IMR-90 (cell line): ENCODE data around the gene SLC37A3. TPM values are rescaled to one million over a fixed set of nuclear protein-coding genes. Genes with fewer than 3 reads are reported as not detected.

Source experiments
- ATAC-seq: fragments of 200-7000 bp; cut with Tn5 transposase; 2 replicates; pipeline ENCODE4 v1.9.1; 2020; ENCODE audit warnings: low read depth, mild to moderate bottlenecking, moderate library complexity
- BruUV-seq: library from RNA; stranded (reverse); fragments of 400-500 nt; replicated peaks from 2 replicates; lab custom pipeline; 2021; lab: Mats Ljungman, UMichigan
- CTCF ChIA-PET: fragments of 300-600 bp; formaldehyde crosslinking; extraction: SDS; loops from one replicate; lab custom pipeline; 2021; ENCODE audit warnings: antibody characterized with exemption; lab: Yijun Ruan, JAX
- POLR2A ChIA-PET: fragments of 300-600 bp; sonication (Branson Sonifier 250); formaldehyde crosslinking; loops from one replicate; lab custom pipeline; 2022; ENCODE audit warnings: antibody characterized with exemption; ENCODE audit not compliant: unreplicated experiment; lab: Charles Lee
- DNase-seq: peaks from one replicate; pipeline ENCODE4 v3.0.0; 2013
- H2AFZ ChIP-seq: replicated peaks from 2 replicates; pipeline ENCODE3; 2013; ENCODE audit warnings: low read length, mild to moderate bottlenecking; ENCODE audit not compliant: poor library complexity
- H2AK5ac ChIP-seq: 2 replicates; pipeline ENCODE4 v1.6.1; 2013; ENCODE audit warnings: low read depth, low read length, inconsistent platforms
- H2AK9ac ChIP-seq: replicated peaks from 2 replicates; pipeline ENCODE3; 2013; ENCODE audit warnings: mild to moderate bottlenecking, low read depth, low read length, moderate library complexity; ENCODE audit not compliant: poor library complexity
- H2BK120ac ChIP-seq: 2 replicates; pipeline ENCODE4 v1.6.1; 2013; ENCODE audit warnings: low read depth, low read length, inconsistent platforms
- H2BK15ac ChIP-seq: 3 replicates; pipeline ENCODE4 v1.6.1; 2013; ENCODE audit warnings: low read depth, low read length, inconsistent platforms
- H2BK20ac ChIP-seq: 2 replicates; pipeline ENCODE4 v1.6.1; 2013; ENCODE audit warnings: low read depth, mild to moderate bottlenecking, inconsistent platforms, low read length, moderate library complexity
- H2BK5ac ChIP-seq: 2 replicates; pipeline ENCODE4 v1.6.1; 2013; ENCODE audit warnings: mild to moderate bottlenecking, low read depth, low read length, inconsistent platforms; ENCODE audit not compliant: poor library complexity, severe bottlenecking
- H3K14ac ChIP-seq: replicated peaks from 2 replicates; pipeline ENCODE4 v1.6.1; 2013; ENCODE audit warnings: low read depth, low read length, inconsistent platforms
- H3K18ac ChIP-seq: 2 replicates; pipeline ENCODE4 v1.6.1; 2013; ENCODE audit warnings: low read depth, low read length, control low read depth
- H3K23ac ChIP-seq: 2 replicates; pipeline ENCODE4 v1.6.1; 2013; ENCODE audit warnings: low read depth, low read length, inconsistent platforms
- H3K27ac ChIP-seq: 2 replicates; pipeline ENCODE4 v1.5.1; 2013; ENCODE audit warnings: mild to moderate bottlenecking, control low read depth, low read length; ENCODE audit not compliant: insufficient read depth
- H3K27me3 ChIP-seq: 2 replicates; pipeline ENCODE4 v1.6.1; 2013; ENCODE audit warnings: low read length; ENCODE audit not compliant: control insufficient read depth, insufficient read depth
- H3K36me3 ChIP-seq: 2 replicates; pipeline ENCODE4 v1.6.1; 2013; ENCODE audit warnings: low read length, mixed read lengths; ENCODE audit not compliant: control insufficient read depth, insufficient read depth
- H3K4ac ChIP-seq: 2 replicates; pipeline ENCODE4 v1.6.1; 2013; ENCODE audit warnings: low read depth, low read length, inconsistent platforms
- H3K4me1 ChIP-seq: 2 replicates; pipeline ENCODE4 v1.6.1; 2013; ENCODE audit warnings: low read length, mixed read lengths; ENCODE audit not compliant: control insufficient read depth, insufficient read depth
- H3K4me2 ChIP-seq: 2 replicates; pipeline ENCODE4 v1.6.1; 2013; ENCODE audit warnings: low read depth, mild to moderate bottlenecking, control low read depth, low read length, moderate library complexity
- H3K4me3 ChIP-seq: 2 replicates; pipeline ENCODE4 v1.5.1; 2013; ENCODE audit warnings: low read depth, mild to moderate bottlenecking, control low read depth, low read length, moderate library complexity; ENCODE audit not compliant: insufficient read depth
- H3K56ac ChIP-seq: 2 replicates; pipeline ENCODE4 v1.6.1; 2013; ENCODE audit warnings: low read length, inconsistent platforms; ENCODE audit not compliant: insufficient read depth; ENCODE audit errors: extremely low read depth
- H3K79me1 ChIP-seq, 2 experiments: 2 replicates each; pipeline ENCODE4 v1.6.1; 2013; ENCODE audit warnings: low read length in 2 of 2, inconsistent platforms in 1 of 2, low read depth in 1 of 2
- H3K9ac ChIP-seq: 2 replicates; pipeline ENCODE4 v1.6.1; 2013; ENCODE audit warnings: low read depth, low read length, control low read depth
- H3K9me1 ChIP-seq: 2 replicates; pipeline ENCODE4 v1.6.1; 2013; ENCODE audit warnings: low read length, inconsistent platforms; ENCODE audit not compliant: insufficient read depth
- H3K9me3 ChIP-seq: 2 replicates; pipeline ENCODE4 v1.6.1; 2013; ENCODE audit warnings: low read length; ENCODE audit not compliant: control insufficient read depth, insufficient read depth
- H4K20me1 ChIP-seq: 2 replicates; pipeline ENCODE4 v1.6.1; 2013; ENCODE audit warnings: low read length, inconsistent platforms; ENCODE audit not compliant: insufficient read depth
- H4K5ac ChIP-seq: 2 replicates; pipeline ENCODE4 v1.6.1; 2013; ENCODE audit warnings: mild to moderate bottlenecking, low read depth, low read length, control low read depth
- H4K8ac ChIP-seq, 2 experiments: 2 replicates each; pipeline ENCODE4 v1.6.1; 2013; ENCODE audit warnings: low read depth in 2 of 2, low read length in 2 of 2, control low read depth in 1 of 2, inconsistent platforms in 1 of 2
- H4K91ac ChIP-seq: 2 replicates; pipeline ENCODE4 v1.6.1; 2013; ENCODE audit warnings: low read depth, low read length, inconsistent platforms; ENCODE audit not compliant: insufficient read depth
- BHLHE40 ChIP-seq: fragments of 150-350 bp; IDR thresholded peaks from 2 replicates; pipeline ENCODE4 v1.6.1; 2016; ENCODE audit warnings: mild to moderate bottlenecking, low read depth, low read length
- CEBPB ChIP-seq: IDR thresholded peaks from 2 replicates; pipeline ENCODE4 v1.6.1; 2012; ENCODE audit warnings: low read depth, low read length, improper control_type of control experiment
- CHD1 ChIP-seq: IDR thresholded peaks from 2 replicates; pipeline ENCODE4 v1.6.1; 2012; ENCODE audit warnings: low read depth, low read length, improper control_type of control experiment
- CTCF ChIP-seq: conservative IDR thresholded peaks from 2 replicates; pipeline ENCODE4 v1.5.1; 2012; ENCODE audit warnings: mild to moderate bottlenecking, low read depth, low read length, improper control_type of control experiment
- FOS ChIP-seq: fragments of 150-350 bp; IDR thresholded peaks from 2 replicates; pipeline ENCODE4 v1.6.1; 2016; ENCODE audit warnings: low read depth, low read length
- MAFK ChIP-seq: IDR thresholded peaks from 2 replicates; pipeline ENCODE4 v1.6.1; 2012; ENCODE audit warnings: low read depth, low read length, improper control_type of control experiment
- MAZ ChIP-seq: IDR thresholded peaks from 2 replicates; pipeline ENCODE4 v1.6.1; 2012; ENCODE audit warnings: low read depth, mild to moderate bottlenecking, low read length, improper control_type of control experiment, moderate library complexity, borderline replicate concordance
- MXI1 ChIP-seq: IDR thresholded peaks from 2 replicates; pipeline ENCODE4 v1.6.1; 2012; ENCODE audit warnings: low read depth, mild to moderate bottlenecking, low read length, moderate library complexity, borderline replicate concordance
- NFE2L2 ChIP-seq: fragments of 150-350 bp; IDR thresholded peaks from 2 replicates; pipeline ENCODE4 v1.6.1; 2016; ENCODE audit warnings: low read depth, mild to moderate bottlenecking, low read length
- POLR2A ChIP-seq: IDR thresholded peaks from 2 replicates; pipeline ENCODE4 v1.6.1; 2012; ENCODE audit warnings: mild to moderate bottlenecking, low read depth, low read length
- RAD21 ChIP-seq: IDR thresholded peaks from 2 replicates; pipeline ENCODE4 v1.6.1; 2012; ENCODE audit warnings: low read length, improper control_type of control experiment
- RCOR1 ChIP-seq: IDR thresholded peaks from 2 replicates; pipeline ENCODE4 v1.6.1; 2012; ENCODE audit warnings: mild to moderate bottlenecking, low read length, improper control_type of control experiment; ENCODE audit not compliant: insufficient replicate concordance
- RFX5 ChIP-seq: IDR thresholded peaks from 2 replicates; pipeline ENCODE4 v1.8.0; 2012; ENCODE audit warnings: low read depth, mild to moderate bottlenecking, low read length, moderate library complexity
- SMC3 ChIP-seq: fragments of 150-350 bp; IDR thresholded peaks from 2 replicates; pipeline ENCODE4 v1.6.1; 2016; ENCODE audit warnings: low read depth, mild to moderate bottlenecking, antibody characterized with exemption, low read length, moderate library complexity
- WGBS, 2 experiments: methylation state at CpG; one replicate each; pipeline versions ENCODE4 v1.1.5 to v1.1.7; 2013; ENCODE audit warnings: missing lambda C conversion rate in 2 of 2; ENCODE audit not compliant: insufficient read length in 1 of 2; ENCODE audit errors: extremely low coverage in 2 of 2; 5-methylcytosine and 5-hydroxymethylcytosine counted together
- dilution Hi-C: fragments of 300-500 bp; cut with HindIII; formaldehyde crosslinking; loops from one replicate; pipeline ENCODE4 v1.14.3; 2018; ENCODE audit warnings: low sequenced_read_pairs; ENCODE audit not compliant: unreplicated experiment
- in situ Hi-C: fragments of 300-500 bp; cut with MboI; formaldehyde crosslinking; loops from 3 replicates; pipeline ENCODE4 v1.14.3; 2019; ENCODE audit warnings: low sequenced_read_pairs, inconsistent platforms, mixed read lengths
- intact Hi-C: fragments of 100-400 bp; cut with micrococcal nuclease; formaldehyde crosslinking; loops from 2 replicates; pipeline ENCODE4 v1.10.0; 2022
- polyA plus RNA-seq, 3 experiments: library from polyadenylated mRNA; depleted of rRNA; stranded (reverse); fragments of >200 nt; gene quantifications; 2 replicates each; pipeline ENCODE4 v1.2.3, GENCODE V29; 2012; ENCODE audit warnings: low replicate concordance in 1 of 3
- total RNA-seq: library from RNA; depleted of rRNA; stranded (reverse); fragments of >200 nt; gene quantifications from 2 replicates; pipeline ENCODE4 v1.2.3, GENCODE V29; 2012

SLC37A3 gene
- total and polyA plus RNA-seq, 2 of the 4 experiments (the other 2 are of a cell fraction): 43.2 to 45.3 TPM

GRCh38 chr7:140324714-140325113, 73.6 kb downstream of the SLC37A3 start:
- CTCF ChIA-PET: interaction anchor here (1.2 kb wide), 1 partner anchor 319 kb away, joined by 4 read pairs; no protein-coding TSS in a partner anchor
- in situ Hi-C loops: loop anchor here (10.0 kb wide), 1 partner anchor 150 kb away; the partner anchor contains the start of gene KDM7A

More at GRCh38 chr7:140324714-140325113, 73.6 kb downstream of the SLC37A3 start:
- WGBS, 2 experiments: 100% methylated on average over 1 of the region's 2 CpGs; no CpG with 5 or more reads in 1 of the 2 experiments
- Histone ChIP-seq H2BK20ac (no peak overlapping the region), H3K4me2 (no peak overlapping the region), H2BK120ac (no peak overlapping the region), H2AFZ (no peak overlapping the region), H3K9ac (no peak overlapping the region), H2BK5ac (no peak overlapping the region), H3K23ac (no peak overlapping the region), H4K5ac (no peak overlapping the region), H2AK9ac (no peak overlapping the region), H3K4ac (no peak overlapping the region), H3K14ac (no peak overlapping the region), H3K27me3 (no peaks in the 10 kb centered on the region), H3K4me1 (no peaks in the 10 kb centered on the region), H3K4me3 (no peak overlapping the region), H3K9me1 (no peaks in the 10 kb centered on the region), H4K20me1 (no peaks in the 10 kb centered on the region), H3K27ac (no peak overlapping the region), H3K56ac (no peak overlapping the region), H3K18ac (no peak overlapping the region), H4K91ac (no peak overlapping the region), H3K79me1 (no peaks in the 10 kb centered on the region), H4K8ac (no peak overlapping the region), H3K9me3 (no peaks in the 10 kb centered on the region), H2AK5ac (no peak overlapping the region), H2BK15ac (no peak overlapping the region), H3K36me3 (no peaks in the 10 kb centered on the region)
- no TSS peak for BruUV-seq
- ATAC-seq: no peak
- no peak for DNase-seq
- no peak for TF ChIP-seq MAZ
- TF ChIP-seq FOS: no peak
- no peak for TF ChIP-seq POLR2A
- TF ChIP-seq BHLHE40: no peak
- TF ChIP-seq CEBPB: no peak
- no peak for TF ChIP-seq RFX5
- no peak for TF ChIP-seq CHD1
- no peak for TF ChIP-seq CTCF
- no peak for TF ChIP-seq NFE2L2
- no peak for TF ChIP-seq RCOR1
- TF ChIP-seq SMC3: no peak
- TF ChIP-seq RAD21: no peak
- no peak for TF ChIP-seq MXI1
- no peak for TF ChIP-seq MAFK
- intact Hi-C loops (loop anchor here (5.0 kb wide), 1 partner anchor 547 kb away; the partner anchor contains the start of gene HIPK2), dilution Hi-C loops (no loop called here)
- POLR2A ChIA-PET: no interaction called here
